SK-N-SH treated with all-trans-retinoic acid at 6 μM for 48 hours (cell line): ENCODE results near the gene CR1.
"Not testable (repeated sequence)": the region's sequence is repeated elsewhere in the genome, so short reads cannot be mapped to it uniquely, and the experiment has no call there.

Experiments
- ATAC-seq: fragments of 200-7000 bp; cut with Tn5 transposase; 3 replicates; pipeline ENCODE4 v1.9.1; 2020; ENCODE audit warnings: mild to moderate bottlenecking, moderate library complexity
- ARNTL ChIP-seq: fragments of 450-650 bp; formaldehyde crosslinking; IDR thresholded peaks from 2 replicates; pipeline ENCODE4 v1.5.0; 2020; ENCODE audit warnings: low read depth, mild to moderate bottlenecking, moderate library complexity, borderline replicate concordance
- BACH2 ChIP-seq: fragments of 250-450 bp; sonication (Bioruptor Pico); IDR thresholded peaks from 2 replicates; pipeline ENCODE4 v1.9.0; 2021; ENCODE audit warnings: mild to moderate bottlenecking, borderline replicate concordance
- CREB5 ChIP-seq: fragments of 250-450 bp; sonication (Bioruptor Pico); IDR thresholded peaks from 2 replicates; pipeline ENCODE4 v1.5.1; 2020; ENCODE audit warnings: low read depth, mild to moderate bottlenecking, moderate library complexity
- CSDC2 ChIP-seq: fragments of 250-450 bp; sonication (Bioruptor Pico); IDR thresholded peaks from 2 replicates; pipeline ENCODE4 v1.5.0; 2020; ENCODE audit warnings: mild to moderate bottlenecking, moderate library complexity
- ESRRG ChIP-seq: fragments of 250-450 bp; sonication (Bioruptor Pico); IDR thresholded peaks from 2 replicates; pipeline ENCODE4 v1.6.1; 2021; ENCODE audit warnings: mild to moderate bottlenecking
- GLIS3 ChIP-seq: fragments of 250-450 bp; sonication (Bioruptor Pico); IDR thresholded peaks from 2 replicates; pipeline ENCODE4 v1.5.0; 2020; ENCODE audit warnings: mild to moderate bottlenecking, moderate library complexity
- ISL1 ChIP-seq: fragments of 250-450 bp; sonication (Bioruptor Pico); IDR thresholded peaks from 2 replicates; pipeline ENCODE4 v2.1.2; 2022; ENCODE audit warnings: mild to moderate bottlenecking, moderate library complexity
- OSR1 ChIP-seq: fragments of 250-450 bp; sonication (Bioruptor Pico); IDR thresholded peaks from 2 replicates; pipeline ENCODE4 v1.8.0; 2022; ENCODE audit warnings: moderate library complexity, mild to moderate bottlenecking, inconsistent platforms
- PATZ1 ChIP-seq: fragments of 250-450 bp; sonication (Bioruptor Pico); IDR thresholded peaks from 2 replicates; pipeline ENCODE4 v1.8.0; 2020; ENCODE audit warnings: mild to moderate bottlenecking, moderate library complexity, borderline replicate concordance
- POU6F1 ChIP-seq: fragments of 250-450 bp; sonication (Bioruptor Pico); IDR thresholded peaks from 2 replicates; pipeline ENCODE4 v1.8.0; 2021; ENCODE audit warnings: low read depth, mild to moderate bottlenecking, moderate library complexity, borderline replicate concordance
- PPARA ChIP-seq: fragments of 250-450 bp; sonication (Bioruptor Pico); IDR thresholded peaks from 2 replicates; pipeline ENCODE4 v1.5.0; 2020; ENCODE audit warnings: mild to moderate bottlenecking, borderline replicate concordance
- RARB ChIP-seq: fragments of 250-450 bp; sonication (Bioruptor Pico); IDR thresholded peaks from 2 replicates; pipeline ENCODE4 v1.8.0; 2021; ENCODE audit warnings: mild to moderate bottlenecking, moderate library complexity
- SNAI2 ChIP-seq: fragments of 250-450 bp; sonication (Bioruptor Pico); IDR thresholded peaks from 2 replicates; pipeline ENCODE4 v1.5.0; 2020; ENCODE audit warnings: mild to moderate bottlenecking, moderate library complexity
- TCF4 ChIP-seq: fragments of 250-450 bp; sonication (Bioruptor Pico); IDR thresholded peaks from 2 replicates; pipeline ENCODE4 v1.8.0; 2021; ENCODE audit warnings: mild to moderate bottlenecking, moderate library complexity, borderline replicate concordance
- TOX ChIP-seq: fragments of 250-450 bp; sonication (Bioruptor Pico); IDR thresholded peaks from 2 replicates; pipeline ENCODE4 v1.8.0; 2021; ENCODE audit warnings: mild to moderate bottlenecking, moderate library complexity, borderline replicate concordance
- ZC3H10 ChIP-seq: fragments of 250-450 bp; sonication (Bioruptor Pico); IDR thresholded peaks from 2 replicates; pipeline ENCODE4 v1.5.1; 2021; ENCODE audit warnings: mild to moderate bottlenecking, moderate library complexity
- ZFP3 ChIP-seq: fragments of 250-450 bp; sonication (Bioruptor Pico); IDR thresholded peaks from 2 replicates; pipeline ENCODE4 v1.5.0; 2020; ENCODE audit warnings: mild to moderate bottlenecking, moderate library complexity
- ZFP30 ChIP-seq: fragments of 450-650 bp; formaldehyde crosslinking; IDR thresholded peaks from 2 replicates; pipeline ENCODE4 v1.5.0; 2022; ENCODE audit warnings: mild to moderate bottlenecking, moderate library complexity
- ZNF565 ChIP-seq: fragments of 450-650 bp; formaldehyde crosslinking; conservative IDR thresholded peaks from 2 replicates; pipeline ENCODE4 v1.5.0; 2020; ENCODE audit warnings: low read depth, mild to moderate bottlenecking, moderate library complexity
- ZNF70 ChIP-seq: fragments of 450-650 bp; formaldehyde crosslinking; IDR thresholded peaks from 2 replicates; pipeline ENCODE4 v1.5.0; 2020; ENCODE audit warnings: mild to moderate bottlenecking, moderate library complexity
- ZNF8 ChIP-seq: fragments of 450-650 bp; formaldehyde crosslinking; IDR thresholded peaks from 2 replicates; pipeline ENCODE4 v1.5.0; 2020; ENCODE audit warnings: mild to moderate bottlenecking, moderate library complexity

CR1 gene

DNA sequence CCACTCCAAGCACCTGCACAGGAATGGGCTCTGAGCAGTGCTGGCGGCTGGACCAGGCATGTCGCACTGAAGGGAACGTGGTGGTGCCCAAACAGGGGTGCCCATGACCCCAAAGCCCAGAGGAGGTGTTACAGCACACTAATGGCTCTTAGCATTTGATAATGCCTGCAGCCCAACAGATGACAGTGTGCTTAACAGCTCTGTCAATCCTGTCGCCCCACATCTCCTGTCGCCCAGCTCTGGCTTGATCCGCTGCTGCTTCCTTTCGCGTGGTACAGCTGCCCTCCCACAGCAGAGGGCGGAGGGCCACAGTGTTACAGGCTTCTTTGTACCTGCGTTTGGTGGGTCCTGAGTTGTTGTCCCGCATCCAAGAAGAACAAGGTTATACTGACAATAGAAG is 116.8 kb downstream of the CR1 start (continued):
- no peak for TF ChIP-seq POU6F1 (CRISPR knock-in tag)
- TF ChIP-seq OSR1 (CRISPR knock-in tag) = no peak
- TF ChIP-seq CREB5 (CRISPR knock-in tag) = no peak

DNA sequence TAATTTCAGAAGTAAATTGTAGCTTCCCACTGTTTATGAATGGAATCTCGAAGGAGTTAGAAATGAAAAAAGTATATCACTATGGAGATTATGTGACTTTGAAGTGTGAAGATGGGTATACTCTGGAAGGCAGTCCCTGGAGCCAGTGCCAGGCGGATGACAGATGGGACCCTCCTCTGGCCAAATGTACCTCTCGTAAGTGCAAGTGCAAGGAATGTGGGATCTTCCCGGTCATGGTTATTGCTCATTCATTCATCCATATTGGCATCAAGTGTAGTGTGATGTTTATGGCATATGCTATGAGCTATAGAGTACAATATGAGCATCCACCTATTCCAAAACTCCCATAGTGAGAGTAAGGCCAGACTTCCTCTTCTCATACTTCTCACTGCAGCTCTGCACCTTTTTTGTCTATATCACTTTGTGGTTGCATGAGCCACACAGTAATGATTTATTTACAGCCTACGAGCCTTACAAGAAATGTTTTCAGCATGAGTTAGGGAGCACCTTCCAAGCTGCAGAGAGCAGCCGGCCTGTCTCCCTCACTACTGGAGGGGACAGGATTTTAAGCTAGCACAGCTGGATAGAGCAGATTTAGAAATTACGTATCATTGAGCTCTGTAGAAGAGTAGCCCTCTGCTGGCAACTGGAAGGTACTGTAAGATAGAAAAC is 124.0 kb downstream of the CR1 start:
- peak; percentile 99 for ATAC-seq
- TF ChIP-seq OSR1 (CRISPR knock-in tag) = no peak
- TF ChIP-seq CSDC2 (CRISPR knock-in tag) = no peak
- no peak for TF ChIP-seq ZFP3 (CRISPR knock-in tag)
- no peak for TF ChIP-seq PATZ1 (CRISPR knock-in tag)
- no peak for TF ChIP-seq TCF4 (CRISPR knock-in tag)
- TF ChIP-seq RARB (CRISPR knock-in tag) = no peak
- no peak for TF ChIP-seq BACH2 (CRISPR knock-in tag)
- no peak for TF ChIP-seq ZNF565 (CRISPR knock-in tag)
- no peak for TF ChIP-seq PPARA (CRISPR knock-in tag)
- no peak for TF ChIP-seq GLIS3 (CRISPR knock-in tag)
- TF ChIP-seq ZNF70 (CRISPR knock-in tag) = no peak
- TF ChIP-seq, all 23 proteins: peak for 0

DNA sequence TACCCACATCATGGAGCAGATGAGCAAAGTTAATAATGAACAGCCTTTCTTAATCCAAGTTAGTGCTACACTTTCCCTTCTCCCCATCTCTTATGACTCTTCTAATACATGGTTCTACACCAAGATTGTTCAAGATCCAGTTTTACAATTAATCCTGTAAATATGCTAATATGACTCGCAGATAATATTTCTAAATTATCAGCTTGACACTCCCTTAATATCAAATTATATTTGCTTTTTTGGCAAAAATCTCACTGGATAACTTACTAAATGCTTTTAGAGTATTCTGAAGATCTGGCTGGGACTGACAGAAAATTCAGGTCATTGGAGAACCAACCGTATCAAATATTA is 124.6 kb downstream of the CR1 start:
- ATAC-seq = no peak
- TF ChIP-seq SNAI2 (CRISPR knock-in tag) (no peak), ZC3H10 (no peak)
- TF ChIP-seq, all 23 proteins: peak for 0

DNA sequence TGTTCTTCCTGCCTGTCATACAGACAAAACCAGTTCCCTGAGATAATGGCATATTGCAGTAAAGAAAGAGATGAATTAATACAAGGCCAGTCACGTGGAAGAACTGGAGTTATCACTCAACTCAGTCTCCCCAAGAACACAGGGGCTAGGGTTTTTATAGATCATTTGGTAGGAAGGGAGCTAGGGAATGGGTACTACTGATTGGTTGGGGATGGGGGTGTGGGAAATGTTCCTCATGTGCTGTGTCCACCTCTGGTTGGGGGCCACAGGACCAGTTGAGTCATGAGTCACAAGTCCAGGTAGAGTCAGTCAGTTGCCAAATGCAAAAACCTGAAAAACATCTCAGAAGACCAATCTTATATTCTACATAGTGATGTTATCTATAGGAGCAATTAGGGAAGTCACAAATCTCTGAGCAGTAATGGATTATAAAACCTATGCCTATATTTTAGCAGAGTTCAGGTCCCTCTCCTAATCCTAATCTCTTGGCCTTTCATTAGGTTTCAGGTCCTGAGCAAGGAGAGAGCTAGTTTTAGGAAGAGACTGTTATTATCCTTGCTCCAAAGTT is 129.6 kb downstream of the CR1 start:
- ATAC-seq = not testable (repeated sequence)

GRCh38 chr1:207626972-207627337 is 131.0 kb downstream of the CR1 start:
- ATAC-seq = no peak
- no peak for TF ChIP-seq PATZ1 (CRISPR knock-in tag)
- no peak for TF ChIP-seq TCF4 (CRISPR knock-in tag)
- no peak for TF ChIP-seq ISL1 (CRISPR knock-in tag)
- no peak for TF ChIP-seq ZC3H10
- TF ChIP-seq ARNTL = no peak
- TF ChIP-seq BACH2 (CRISPR knock-in tag) = no peak
- TF ChIP-seq OSR1 (CRISPR knock-in tag) = no peak
- no peak for TF ChIP-seq ZFP3 (CRISPR knock-in tag)
- no peak for TF ChIP-seq SNAI2 (CRISPR knock-in tag)
- no peak for TF ChIP-seq CSDC2 (CRISPR knock-in tag)
- no peak for TF ChIP-seq GLIS3 (CRISPR knock-in tag)
- TF ChIP-seq ESRRG (CRISPR knock-in tag) = no peak
- TF ChIP-seq ZFP30 (CRISPR knock-in tag) = no peak
- TF ChIP-seq CREB5 (CRISPR knock-in tag) = no peak
- no peak for TF ChIP-seq PPARA (CRISPR knock-in tag)
- no peak for TF ChIP-seq ZNF8 (CRISPR knock-in tag)
- TF ChIP-seq ZNF565 (CRISPR knock-in tag) = no peak
- TF ChIP-seq TOX (CRISPR knock-in tag) = no peak
- TF ChIP-seq ZNF70 (CRISPR knock-in tag) = no peak
- no peak for TF ChIP-seq RARB (CRISPR knock-in tag)
